GM21576 (cell line): Measurements from ENCODE around the gene LAMA2.

Experiments used
- ATAC-seq: cut with Tn5 transposase; IDR thresholded peaks from one replicate; pipeline ENCODE4 v1.9.1; 2021; ENCODE audit warnings: mild to moderate bottlenecking, moderate library complexity; ENCODE audit not compliant: unreplicated experiment

LAMA2 gene

GRCh38 chr6:129251669-129252376 lies 368.9 kb downstream of the LAMA2 start:
- peak; percentile 87 for ATAC-seq

GRCh38 chr6:129252377-129253071 lies 369.6 kb downstream of the LAMA2 start:
- ATAC-seq = no peak

DNA sequence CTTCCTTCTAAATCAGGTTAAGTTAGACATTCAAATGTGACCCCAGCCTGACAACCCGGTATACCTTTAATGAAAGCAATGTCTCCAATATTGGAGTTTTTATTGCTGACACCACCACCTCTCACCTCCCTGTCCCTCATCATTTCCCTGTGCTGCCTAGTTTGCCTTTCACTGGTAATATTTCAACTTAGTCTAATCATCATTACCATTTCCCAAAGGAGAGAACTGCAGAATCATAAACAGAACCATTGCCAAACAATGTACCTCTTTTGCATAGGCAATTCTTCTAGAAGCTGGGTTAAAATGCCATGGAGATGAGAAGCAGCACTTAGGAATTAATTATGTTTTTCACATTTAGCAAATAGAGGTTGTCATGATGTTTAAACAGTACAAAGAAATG lies 370.3 kb downstream of the LAMA2 start:
- no peak for ATAC-seq

GRCh38 chr6:129253727-129254126 lies 370.8 kb downstream of the LAMA2 start:
- ATAC-seq = no peak

DNA sequence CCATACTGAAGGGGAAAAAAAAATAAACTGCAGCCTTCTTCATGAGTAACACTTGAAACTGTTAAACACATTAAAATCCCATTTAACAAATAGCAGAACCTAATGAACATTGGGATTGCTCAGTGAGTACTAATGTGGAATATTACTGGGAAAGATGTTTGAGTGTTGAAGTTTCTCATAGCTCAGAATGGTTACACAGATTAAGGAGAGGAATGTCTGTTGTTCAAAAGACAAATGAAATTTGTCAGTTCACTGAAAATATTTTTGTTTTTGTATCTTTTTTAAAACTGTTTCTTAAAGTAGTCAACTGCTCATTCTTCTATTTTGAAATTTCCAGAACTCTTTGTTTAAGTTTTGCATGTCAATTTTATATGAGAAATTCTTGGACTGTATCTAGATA lies 374.3 kb downstream of the LAMA2 start:
- ATAC-seq = no peak

- ATAC-seq = no peak
Observed at GRCh38 chr6:129262661-129263060, 379.7 kb downstream of the LAMA2 start.

DNA sequence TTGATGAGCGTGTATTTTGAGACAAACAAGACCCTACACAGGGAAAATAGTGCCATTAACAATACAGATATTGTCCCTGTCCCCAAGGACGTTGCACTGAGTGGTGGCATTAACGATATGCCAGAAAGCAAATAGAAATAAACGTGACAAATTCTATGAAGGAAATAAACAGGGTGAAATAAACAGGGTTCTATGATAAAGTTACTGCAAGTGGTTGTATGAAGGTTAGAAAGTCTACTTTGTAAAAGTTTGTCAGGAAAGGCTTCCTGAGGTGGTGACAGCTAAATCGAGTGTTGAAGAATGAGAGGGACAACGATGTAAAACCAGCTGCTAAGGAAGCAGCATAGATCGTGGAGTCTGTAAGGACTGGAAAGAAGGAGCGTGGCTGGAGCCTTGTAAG lies 380.2 kb downstream of the LAMA2 start:
- ATAC-seq = no peak

DNA sequence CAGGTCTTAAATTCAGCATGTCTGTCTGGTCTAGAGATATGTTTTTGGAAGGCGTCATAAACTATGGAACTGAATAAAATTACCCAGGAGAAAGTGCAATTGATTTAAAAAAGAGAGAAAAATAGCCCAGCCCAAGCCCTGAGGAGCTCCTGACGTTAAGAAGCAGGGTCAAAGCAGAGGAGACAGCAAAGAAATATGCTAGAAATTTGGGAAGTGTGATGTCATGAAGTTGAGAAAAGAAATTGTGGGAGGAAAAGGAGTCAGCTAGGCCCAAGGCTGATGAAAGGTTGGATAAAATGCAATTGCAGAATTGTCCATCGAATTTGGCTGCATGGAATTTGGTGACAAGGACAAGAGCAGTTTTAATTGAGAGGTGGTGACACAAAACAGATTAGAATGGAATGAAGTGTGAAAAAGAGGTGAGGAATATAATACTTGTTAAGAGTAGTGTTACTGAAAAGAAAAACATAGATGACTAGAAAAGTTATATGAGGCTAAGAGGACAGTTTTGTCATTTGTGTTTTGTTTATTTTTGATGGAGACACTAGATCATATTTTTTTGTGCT lies 381.6 kb downstream of the LAMA2 start:
- no peak for ATAC-seq

GRCh38 chr6:129267028-129267427 lies 384.1 kb downstream of the LAMA2 start:
- ATAC-seq = no peak

DNA sequence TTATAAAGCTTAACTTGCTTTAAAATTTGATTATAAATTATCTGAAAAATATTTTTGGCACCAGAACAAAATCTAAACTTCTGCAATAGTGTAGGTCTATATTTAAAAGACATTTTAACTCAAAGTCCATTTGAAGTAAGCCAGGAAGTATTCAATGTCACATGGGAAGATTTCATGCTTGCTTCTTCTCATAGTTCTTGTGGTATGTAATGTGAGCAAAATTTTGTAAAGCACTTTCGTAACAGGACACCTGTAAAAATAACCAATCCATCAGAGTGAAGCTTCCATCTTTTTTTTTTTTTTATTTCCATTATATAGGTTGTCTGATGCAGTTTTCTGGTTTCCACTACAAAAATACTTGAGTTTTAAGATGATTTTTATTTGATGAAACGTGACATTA lies 386.1 kb downstream of the LAMA2 start:
- ATAC-seq = no peak

GRCh38 chr6:129269891-129270290 lies 387.0 kb downstream of the LAMA2 start:
- ATAC-seq = no peak

GRCh38 chr6:129270450-129270849 lies 387.5 kb downstream of the LAMA2 start:
- ATAC-seq = no peak

DNA sequence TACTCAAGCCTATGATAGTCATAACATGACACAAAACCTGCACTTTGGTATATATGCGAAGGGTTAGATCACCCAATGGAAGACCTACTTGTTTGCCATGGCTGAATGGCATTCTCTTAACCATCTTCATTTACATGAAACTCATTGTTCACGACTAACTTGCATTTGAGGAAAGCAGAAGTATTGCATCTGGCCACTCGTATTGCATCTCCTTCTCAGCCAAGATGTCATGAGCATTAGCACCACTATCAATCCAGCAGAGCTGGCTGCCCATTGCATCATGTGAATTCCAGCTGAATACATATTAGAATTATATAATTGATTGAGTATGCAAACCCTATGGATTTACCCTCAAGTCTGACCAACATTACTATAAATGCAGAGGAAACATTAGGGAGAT lies 390.2 kb downstream of the LAMA2 start:
- no peak for ATAC-seq

GRCh38 chr6:129276461-129276860 lies 393.5 kb downstream of the LAMA2 start:
- ATAC-seq = no peak

- no peak for ATAC-seq
Observed at GRCh38 chr6:129276986-129277385, 394.0 kb downstream of the LAMA2 start.

- ATAC-seq = no peak
Observed at GRCh38 chr6:129279343-129280292, 396.7 kb downstream of the LAMA2 start.

DNA sequence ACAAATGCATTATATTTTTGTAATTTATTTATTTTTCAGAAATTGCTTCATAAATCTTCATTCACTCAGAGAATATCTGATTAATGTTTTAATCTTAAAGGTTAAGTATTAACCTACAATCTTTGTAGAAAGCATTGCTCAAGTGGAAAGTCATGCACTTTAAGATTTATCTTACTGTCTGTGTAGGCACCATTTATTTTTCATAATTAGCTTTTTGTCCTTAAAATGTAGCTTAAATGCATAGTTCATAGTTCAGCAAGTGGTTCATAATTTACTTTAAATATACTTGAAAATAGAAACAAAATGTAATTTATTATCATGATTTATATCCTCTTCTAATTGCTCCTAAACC lies 397.3 kb downstream of the LAMA2 start:
- ATAC-seq = no peak

- no peak for ATAC-seq
Observed at GRCh38 chr6:129280749-129281148, 397.8 kb downstream of the LAMA2 start.

DNA sequence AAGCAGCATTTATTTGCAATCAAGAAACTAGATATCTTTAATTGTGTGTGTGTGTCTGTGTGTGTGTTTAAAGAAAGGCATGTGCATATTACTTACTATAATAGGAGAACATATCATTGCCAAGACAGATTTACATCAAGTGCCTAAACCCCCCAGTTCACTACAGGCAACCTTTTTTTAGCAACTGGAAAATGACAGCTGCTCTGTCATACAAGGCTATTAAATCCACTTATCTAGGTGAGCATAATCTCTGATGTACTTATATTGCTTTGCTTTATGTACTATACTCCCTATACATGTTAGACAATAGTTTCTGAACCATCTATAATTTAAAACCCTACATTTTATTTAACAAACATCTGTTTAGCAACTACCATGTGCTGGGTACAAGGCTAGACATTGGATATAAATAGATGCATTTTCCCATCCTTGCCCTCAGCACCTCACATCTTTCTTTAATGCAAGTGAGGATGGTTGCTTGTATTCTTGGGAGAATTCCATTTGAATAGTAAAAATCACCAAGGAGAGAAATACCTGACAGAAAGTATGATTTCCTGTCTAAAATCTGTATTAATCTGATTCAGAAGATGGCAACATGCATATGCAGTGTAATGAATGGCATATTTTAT lies 398.3 kb downstream of the LAMA2 start:
- no peak for ATAC-seq

DNA sequence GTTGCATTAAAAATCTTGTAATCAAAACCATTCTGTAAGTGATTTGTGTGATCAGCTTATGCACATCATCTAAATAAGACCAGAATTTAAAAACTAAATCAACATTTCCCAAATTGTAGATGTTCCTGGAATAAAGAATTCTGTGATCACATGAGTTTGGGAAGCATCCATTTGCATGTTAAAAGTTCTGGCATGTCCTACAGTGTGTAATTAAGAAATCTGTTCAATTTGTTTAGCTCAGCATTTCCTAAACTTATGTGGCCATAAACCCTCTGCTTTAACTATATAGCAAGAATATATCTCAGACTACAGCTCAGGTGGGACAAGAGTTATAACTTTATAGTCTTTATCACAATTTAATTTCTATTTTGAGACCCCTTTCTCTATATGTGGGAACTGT lies 399.1 kb downstream of the LAMA2 start:
- ATAC-seq = no peak

GRCh38 chr6:129284225-129284624 lies 401.3 kb downstream of the LAMA2 start:
- ATAC-seq = no peak
